IPS-11a (cell line): ENCODE measurements around the gene CAPN1.
A peak's percentile ranks its signal among the peaks of the same experiment; 100 is the strongest.
"Not testable (repeated sequence)": the region's sequence is repeated elsewhere in the genome, so short reads cannot be mapped to it uniquely, and the experiment has no call there.

Experiments
- H3K4me3 ChIP-seq: one replicate; pipeline ENCODE4 v1.5.1; 2013; ENCODE audit warnings: low read depth, low read length, control low read depth

Gene CAPN1

DNA sequence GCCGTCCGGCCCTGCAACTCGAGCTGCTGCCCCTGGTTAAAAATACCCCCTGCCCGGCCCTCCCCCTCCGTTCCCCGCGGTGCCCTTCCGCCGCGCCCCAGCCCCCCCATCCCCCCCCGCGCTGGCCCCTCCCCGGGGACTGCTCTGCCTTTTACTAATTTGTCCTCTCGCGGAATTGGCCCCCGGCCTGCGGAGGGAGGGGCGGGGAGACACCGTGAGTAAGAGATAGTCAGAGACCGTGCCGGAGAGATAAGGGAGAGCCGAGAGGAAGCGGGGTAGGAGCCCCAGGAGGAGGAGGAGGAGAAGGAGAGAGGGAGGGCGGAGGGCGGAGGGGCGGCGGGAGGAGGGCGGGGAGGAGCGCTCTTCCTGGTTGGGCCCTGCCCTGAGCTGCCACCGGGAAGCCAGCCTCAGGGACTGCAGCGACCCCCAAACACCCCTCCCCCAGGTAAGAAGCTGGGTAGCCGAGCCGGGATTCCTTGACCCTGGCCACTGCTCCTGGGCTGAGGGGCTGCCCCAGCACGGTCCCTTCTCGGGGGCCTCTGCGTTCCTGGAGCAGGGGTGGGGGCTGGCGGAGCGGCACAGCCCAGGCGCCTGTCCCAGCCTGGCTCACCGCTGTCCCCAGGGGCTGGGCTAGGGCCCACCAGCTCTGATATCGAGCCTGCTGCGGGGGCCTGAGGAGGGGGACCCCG is at the start of gene CAPN1:
CAPN1 (plus strand) TSS at position 360 of the 689 bp plus-strand sequence. CDS start 774 bp downstream, outside the sequence.
- H3K4me3 ChIP-seq = peak within 1 kb of the TSS; percentile 76

DNA sequence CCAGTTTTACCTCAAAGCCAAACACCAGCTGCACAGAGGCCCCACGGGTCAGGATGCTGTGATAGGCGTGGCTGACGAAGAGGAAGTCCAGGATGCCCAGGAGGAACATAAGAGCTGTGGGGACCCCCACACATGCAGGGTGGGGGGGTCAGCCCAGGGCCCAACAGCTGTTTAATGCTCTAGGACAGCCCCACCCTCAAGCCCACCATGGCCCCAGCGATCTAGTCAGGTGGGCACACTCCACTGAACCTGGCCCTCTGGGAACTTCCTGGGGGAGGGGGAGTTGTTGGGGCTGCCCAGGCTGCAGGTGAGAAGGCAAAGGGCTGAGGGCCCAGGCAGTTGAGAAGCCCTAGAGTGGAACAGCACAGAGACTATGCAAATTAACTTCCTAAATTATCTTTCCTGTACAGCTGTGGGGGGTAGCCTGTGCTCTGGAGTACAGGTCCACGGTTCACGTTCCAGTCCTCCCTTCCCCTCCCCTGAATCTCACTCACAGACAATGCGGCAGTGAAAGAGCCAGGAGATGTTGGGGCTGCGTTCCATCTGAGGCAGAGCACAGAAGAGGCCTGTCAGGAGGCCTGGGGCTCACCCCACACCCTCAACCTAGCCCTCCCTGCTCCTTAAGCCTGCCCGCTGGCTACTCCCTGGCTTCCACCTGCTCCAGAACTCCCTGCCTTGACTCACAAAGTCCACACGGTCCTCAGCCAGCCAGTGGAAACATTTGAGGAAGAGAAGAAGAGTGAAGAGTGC is 49.3 kb upstream of the CAPN1 start:
- no peak overlapping the region for H3K4me3 ChIP-seq

DNA sequence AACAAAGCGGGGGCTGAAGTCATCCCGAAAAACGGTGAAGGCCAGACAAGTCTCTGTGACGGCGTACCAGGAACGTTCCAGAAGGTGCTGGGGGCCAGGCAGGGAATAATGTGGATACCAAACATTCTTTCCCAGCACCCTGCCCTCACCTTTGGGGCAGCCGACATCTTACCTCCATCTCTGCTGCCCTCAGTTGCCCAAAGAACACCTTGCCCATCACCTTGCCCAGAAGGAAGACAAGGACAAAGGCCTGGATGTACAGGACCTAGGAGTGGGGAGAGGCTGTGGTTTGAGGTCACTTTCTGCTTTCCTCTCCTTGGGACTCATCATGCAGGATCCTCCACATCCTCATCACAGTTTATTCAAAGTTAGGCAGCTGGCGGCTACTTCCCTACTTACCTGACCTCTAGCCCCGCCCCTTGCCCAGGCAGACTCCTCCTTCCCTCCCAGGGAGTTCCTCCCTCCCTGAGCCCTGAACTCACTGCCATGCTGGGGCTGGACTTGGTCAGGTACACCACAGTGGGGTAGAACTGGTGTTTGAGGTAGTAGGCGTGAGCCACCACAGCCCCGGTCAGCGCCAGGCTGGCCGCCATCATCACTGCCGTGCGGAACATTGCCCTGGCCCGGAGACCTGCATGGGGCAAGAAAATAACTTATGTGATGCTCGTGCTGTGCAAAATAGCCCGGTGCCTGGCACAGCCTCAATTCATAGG is 48.6 kb upstream of the CAPN1 start:
- H3K4me3 ChIP-seq = peak overlapping the region; percentile 94

DNA sequence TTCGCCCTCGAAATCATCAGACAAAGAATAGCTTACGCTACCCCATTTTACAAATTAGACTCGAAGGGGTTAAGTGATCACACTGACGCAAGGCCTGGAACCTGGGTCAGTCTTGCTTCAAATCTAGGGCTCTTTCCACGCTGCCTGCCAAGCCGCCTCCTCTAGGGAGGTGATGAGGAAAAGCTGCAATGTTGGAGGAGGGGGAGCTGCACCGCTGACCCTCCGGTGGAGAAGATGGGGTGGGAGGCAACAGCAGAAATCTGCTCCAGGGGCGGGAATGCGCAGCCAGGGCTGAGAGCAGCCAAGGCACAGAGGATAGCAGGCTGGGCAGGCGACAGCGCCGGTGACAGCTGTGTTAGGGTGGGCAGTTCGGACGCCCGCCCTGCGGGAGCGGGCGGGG is 48.0 kb upstream of the CAPN1 start:
- H3K4me3 ChIP-seq = peak overlapping the region; percentile 94

DNA sequence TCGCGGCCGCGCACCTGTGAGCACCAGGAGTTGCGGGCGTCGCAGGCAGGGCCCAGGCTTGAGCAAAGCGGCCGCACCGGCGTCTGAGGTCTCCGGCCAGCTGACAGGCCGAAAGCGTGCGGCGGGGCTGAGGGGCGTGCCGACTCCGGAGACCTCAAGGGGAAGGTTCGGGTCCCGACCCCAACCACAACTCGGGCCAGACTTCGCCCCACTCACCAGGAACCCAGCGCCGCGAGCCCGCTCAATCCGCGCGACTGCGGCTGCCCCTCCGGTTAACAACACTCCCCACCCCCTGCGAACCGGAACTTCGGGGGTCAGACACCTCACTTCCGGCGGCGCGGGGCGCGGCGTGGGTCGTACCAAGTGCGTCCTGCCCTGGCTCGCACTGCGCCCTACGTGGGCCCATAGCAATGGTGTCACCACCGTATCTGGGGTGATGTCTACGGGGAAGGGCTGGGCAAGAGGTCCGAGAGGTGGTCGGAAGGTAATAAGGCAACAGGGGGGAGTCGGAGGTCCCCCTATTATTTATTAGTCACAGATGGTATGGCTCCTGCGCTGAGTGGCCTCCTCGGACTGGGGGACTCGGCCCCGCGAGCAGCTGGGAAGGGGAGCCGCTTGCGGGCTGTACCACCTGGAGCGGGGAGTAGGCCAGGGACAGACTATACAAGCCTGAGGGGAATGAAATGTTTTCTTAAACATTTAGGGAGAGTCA is 47.3 kb upstream of the CAPN1 start, which contains the start of gene SYVN1:
SYVN1 (minus strand) TSS at position 280 of the 712 bp plus-strand sequence. CDS start 918 bp downstream, outside the sequence.
- peak within 1 kb of the TSS; percentile 94 for H3K4me3 ChIP-seq

DNA sequence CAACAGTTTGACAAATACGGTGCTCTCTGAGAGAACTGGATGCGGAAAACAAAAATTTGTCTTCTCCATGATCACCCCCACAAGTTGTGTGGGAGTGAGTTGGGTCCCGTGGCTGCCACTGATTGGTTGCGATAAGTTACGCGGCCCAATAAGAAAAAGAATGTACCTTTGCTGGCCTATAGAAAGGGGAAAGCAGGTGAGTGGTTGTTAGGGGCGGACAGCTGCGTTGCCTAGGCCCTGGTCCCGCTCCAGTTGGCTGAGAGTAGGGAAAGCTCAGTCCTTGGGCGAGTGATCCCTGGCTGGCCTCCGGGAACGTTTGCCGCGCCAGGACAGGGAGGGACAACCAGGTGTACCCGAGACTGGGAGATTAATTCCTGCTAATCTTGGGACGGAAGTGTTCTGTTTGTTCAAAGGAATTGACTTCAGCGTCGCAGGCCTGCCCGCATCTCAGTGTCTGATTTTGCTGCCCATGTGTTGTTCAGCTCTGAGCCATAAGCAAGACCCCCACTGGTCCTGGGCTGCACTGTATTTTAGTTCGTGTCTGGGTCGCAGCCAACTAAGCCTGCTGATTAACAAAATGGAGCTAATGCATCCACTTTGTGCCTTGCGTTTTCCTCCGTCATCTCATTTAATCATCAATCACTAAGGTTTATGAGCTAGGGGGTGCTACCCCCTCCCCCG is 46.6 kb upstream of the CAPN1 start:
- peak overlapping the region; percentile 94 for H3K4me3 ChIP-seq

DNA sequence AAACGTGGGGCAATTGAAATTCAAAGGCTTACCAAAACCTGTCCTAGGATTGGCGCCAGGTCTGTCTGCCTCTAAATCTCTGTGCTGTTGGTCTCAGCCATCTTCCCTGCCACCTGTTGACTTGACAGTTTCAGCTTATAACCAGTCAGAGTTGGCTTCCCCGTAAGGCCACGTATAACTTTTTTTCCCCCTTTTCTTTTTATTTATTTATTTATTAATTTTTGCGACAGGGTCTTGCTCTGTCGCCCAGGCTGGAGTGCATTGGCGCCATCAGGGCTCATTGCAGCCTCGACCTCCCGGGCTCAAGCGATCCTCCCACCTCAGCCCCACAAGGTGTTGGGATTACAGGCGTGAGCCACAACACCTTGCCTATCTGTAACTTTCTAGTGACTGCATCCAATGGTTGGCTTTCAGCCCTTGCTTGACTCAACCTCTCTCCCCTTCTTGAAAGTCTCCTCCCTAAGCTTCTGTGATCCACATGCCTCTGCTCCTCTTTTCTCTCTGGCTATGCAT is 46.0 kb upstream of the CAPN1 start:
- H3K4me3 ChIP-seq = peak overlapping the region; percentile 94

DNA sequence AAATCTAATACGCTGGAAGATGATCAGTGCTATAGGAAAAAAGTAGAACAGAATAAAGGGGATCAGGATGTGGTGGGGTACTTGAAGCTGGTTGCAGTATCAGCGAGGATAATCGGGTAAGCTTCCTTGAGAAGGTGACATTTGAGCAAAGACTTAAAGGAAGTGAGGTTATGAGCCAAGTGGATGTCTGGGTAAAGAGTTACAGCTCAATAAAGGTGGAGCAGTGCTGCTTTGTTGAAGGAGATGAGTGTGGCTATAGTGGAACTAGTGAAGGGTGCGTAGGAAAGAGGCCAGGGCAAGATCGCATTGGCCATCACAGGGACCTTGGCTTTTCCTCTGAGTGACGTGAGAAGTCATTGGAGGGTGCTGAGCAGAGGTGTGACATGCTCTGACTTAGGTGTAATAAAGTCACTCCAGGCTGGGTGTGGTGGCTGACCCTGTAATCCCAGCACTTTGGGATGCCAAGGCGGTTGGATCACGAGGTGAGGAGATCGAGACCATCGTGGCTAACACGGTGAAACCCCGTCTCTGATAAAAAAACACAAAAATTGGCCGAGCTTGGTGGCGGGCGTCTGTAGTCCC is 45.1 kb upstream of the CAPN1 start:
- H3K4me3 ChIP-seq = no peak overlapping the region

DNA sequence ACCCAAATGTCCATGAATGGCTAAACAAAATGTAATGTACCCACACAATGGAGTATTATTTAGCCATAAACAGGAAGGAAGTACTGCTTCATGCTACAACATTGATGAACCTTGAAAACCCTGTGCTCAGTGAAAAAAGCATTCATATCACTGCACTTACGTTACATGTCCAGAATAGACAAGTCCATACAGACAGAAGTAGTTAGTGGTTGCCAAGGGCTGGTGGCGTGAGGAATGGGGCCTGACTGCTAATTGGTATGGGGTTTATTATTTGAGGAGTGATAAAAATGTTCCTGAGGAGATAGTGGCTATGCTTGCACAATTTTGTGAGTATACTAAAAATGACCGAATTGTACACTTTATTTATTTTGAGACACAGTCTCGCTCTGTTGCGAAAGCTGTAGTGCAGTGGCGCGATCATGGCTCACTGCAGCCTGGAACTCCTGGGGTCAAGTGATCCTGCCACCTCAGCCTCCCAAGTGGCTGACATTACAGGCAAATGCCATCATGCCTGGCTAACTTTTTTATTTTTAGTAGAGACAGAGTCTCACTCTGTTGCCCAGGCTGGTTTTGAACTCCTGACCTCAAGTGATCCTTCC is 39.7 kb upstream of the CAPN1 start:
- no peak overlapping the region for H3K4me3 ChIP-seq

DNA sequence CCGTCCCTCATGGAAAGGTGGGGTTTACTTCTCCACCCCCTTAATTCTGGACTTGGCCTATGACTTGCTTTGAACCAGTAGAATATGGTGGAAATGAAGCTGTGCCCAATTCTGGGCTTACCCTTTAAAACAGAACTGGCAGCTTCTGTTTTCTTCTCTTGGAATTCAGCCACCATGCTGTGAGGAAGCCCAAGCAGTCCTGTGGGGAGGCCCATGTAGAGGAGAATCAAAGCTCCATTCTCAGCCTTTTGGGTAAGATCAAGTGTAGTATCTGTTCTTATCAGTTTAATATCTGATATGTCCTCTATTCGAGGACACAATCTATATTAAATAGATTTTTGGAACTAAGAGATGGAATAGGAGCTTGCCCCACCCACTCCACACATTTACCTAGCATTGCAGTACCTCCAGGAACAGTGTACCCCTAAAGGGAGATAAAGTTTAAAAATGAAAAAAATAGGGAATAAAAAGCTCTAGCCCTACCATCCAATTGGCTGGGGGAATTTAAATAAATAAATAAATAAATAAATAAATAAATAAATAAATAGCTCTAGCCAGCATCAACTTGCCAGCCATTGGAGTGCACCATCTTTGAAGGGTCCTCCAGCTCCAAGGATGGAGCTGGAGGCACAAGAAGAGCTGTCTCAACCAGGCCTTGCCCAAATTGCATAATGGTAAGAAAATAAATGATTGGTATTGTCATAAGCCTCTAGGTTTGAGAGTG is 34.2 kb upstream of the CAPN1 start:
- H3K4me3 ChIP-seq = no peak overlapping the region

DNA sequence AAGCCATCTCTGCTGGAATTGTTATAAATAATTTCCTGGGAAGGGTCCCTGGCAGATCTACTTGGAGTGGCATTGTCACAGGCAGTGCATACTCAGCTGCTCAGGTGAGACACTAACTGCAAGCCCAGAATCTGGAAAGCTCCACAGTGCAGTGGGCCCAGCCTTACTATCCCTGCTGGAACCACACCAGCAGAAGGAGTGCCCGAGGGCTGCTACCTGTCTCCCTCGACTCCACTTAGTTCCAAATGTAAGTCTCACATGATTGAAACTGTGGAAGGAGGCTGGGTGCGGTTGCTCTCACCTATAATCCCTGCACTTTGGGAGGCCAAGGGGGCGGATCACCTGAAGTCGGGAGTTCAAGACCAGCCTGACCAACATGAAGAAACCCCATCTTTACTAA is 33.1 kb upstream of the CAPN1 start:
- no peak overlapping the region for H3K4me3 ChIP-seq

DNA sequence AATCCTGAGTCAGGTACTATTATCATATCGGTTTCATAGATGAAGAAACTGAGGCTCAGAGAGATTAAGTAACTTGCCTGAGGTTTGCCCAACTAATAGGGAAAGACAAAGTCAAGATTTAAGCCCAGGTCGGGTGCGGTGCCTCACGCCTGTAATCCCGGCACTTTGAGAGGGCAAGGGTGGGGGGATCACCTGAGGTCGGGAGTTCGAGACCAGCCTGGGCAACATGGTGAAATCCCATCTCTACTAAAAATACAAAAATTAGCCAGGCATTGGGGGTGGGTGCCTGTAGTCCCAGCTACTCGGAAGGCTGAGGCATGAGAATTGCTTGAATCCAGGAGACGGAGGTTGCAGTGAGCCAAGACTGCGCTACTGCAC is 31.6 kb upstream of the CAPN1 start:
- not testable (repeated sequence) for H3K4me3 ChIP-seq

DNA sequence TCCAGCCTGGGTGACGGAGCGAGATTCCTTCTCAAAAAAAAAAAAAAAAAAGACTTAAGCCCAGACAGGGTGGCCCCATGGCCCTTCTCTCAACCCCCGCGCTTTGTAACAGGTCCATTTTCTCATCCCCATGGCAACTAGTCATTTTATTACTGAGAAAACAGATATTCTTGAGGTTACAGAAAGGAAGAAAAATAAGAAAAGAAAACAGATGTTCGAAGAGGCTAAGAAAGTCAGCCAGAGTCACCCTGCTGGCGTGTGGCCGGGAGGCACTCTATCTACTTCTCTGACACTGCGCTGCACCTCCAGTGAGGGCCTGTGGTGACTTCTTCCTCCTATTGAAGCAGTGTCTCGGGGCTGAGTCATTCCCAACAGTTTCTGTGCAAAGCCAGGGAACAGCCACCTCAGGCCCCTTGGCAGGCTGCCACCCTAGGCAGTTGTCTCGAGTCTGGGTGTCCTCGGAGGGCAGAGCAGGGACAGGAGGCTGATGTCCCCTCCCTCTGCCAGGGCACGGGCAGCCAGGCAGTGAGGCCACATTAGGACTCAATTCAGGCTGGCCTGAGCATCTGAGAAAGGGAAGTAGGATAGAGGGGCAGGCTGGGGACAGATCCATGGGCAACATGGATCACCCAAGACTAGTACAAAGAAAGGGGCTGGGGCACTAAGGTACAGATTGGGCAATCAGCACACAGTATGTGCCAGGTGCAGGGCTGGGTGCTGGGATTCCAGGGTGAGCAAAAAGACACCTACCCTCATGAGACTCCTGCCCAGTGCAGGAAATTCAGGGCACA is 31.0 kb upstream of the CAPN1 start:
- no peak overlapping the region for H3K4me3 ChIP-seq

DNA sequence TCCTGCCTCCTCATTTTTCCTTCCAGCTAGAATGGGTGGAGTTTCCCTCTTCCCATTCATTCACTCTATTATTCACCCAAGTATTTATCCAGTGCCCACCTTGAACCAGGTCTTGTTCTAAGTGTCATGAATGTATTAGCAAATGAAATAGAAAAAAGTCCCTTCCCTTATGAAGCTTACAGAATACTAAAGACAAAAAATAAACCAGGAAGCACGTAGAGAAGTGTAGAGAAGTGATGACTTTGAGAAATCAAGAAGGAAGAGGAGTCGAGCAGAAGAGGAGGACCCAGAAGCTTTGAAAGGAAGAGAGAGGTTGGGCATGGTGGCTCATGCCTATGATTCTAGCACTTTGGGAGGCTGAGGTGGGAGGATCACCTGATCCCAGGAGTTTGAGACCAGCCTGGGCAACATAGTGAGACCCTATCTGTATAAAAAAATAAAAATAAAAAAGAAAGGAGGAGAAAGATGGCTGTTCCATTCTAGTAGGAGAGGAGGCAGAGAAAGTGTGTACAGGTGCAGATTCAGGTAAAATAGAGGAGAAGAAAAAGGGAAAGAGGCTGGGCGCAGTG is 30.3 kb upstream of the CAPN1 start:
- no peak overlapping the region for H3K4me3 ChIP-seq

DNA sequence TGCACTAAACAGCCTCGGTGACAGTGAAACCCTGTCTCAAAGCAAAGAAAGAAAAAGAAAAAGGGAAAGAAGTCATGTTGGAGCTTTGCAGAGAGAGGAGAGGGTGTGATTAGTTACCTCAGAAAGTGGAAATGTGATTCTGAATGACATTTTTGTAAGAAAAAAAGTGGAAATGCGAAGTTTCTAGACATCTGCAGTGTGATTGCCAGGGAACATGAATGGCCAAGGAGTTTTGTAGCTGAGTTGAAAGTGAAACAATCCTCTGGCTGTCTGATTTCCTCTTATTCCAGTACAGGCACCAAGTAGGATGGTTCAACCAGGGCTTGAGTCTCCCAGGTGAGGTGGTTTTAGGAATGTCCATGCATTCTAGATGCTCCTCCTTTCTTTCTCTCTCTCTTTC is 29.6 kb upstream of the CAPN1 start:
- H3K4me3 ChIP-seq = no peak overlapping the region

DNA sequence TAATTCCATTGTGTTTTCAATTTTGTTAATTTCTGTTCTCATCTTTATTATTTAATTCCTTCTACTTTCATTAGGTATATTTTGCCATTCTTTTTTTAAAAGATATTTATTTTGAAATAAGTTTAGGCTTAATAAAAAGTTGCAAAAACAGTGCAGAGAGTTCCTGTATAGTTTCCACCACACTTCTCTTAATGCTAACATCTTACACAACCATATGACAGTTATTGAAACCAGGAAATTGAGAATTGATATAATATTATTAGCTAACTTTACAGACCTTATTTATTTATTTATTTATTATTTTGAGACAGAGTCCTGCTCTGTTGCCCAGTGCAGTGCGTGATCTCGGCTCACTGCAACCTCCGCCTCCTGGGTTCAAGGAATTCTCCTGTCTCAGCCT is 25.5 kb upstream of the CAPN1 start:
- H3K4me3 ChIP-seq = no peak overlapping the region

DNA sequence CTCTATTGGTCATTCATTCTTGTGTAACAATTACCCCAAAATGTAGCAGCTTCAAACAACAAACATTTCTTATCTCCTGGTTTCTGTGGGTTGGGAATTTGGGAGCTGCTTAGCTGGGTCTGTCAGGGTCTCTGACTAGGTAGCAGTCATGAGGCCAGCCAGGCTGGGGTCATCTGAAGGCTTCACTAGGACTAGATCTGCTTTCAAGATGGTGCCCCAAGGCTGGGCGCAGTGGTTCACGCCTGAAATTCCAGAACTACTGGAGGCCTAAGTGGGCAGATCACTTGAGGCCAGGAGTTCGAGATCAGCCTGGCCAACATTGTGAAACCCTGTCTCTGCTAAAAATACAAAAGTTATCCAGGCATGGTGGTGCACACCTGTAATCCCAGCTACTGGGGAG is 24.8 kb upstream of the CAPN1 start:
- H3K4me3 ChIP-seq = no peak overlapping the region

DNA sequence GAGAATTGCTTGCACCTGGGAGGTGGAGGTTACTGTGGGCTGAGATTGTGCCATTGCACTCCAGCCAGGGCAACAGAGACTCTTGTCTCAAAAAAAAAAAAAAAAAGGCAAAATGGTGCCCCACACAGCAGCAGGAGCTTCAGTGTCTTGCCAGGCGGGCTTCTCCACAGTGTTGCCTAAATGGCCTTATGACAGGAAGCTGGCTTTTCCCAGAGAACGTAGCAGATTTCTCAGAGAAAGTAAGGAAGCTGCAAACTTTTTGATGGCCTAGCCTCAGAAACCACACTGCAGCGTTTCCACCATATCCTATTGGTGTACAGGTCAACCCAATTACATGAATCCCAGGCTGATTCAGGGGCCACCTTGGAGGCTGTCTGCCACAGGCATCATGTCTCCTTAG is 24.4 kb upstream of the CAPN1 start:
- no peak overlapping the region for H3K4me3 ChIP-seq
